Endodermal cell (in vitro differentiated cells): ENCODE measurements around the gene CRMP1. TPM values are rescaled to one million over a fixed set of nuclear protein-coding genes. Genes with fewer than 3 reads are reported as not detected.

ENCODE experiments used
- DNase-seq: peaks from one replicate; pipeline ENCODE4 v3.0.0-alpha.2; 2017
- H3K27ac ChIP-seq: 2 replicates; pipeline ENCODE4 v1.5.1; 2013; ENCODE audit warnings: mild to moderate bottlenecking, low read depth, low read length, moderate library complexity
- H3K27me3 ChIP-seq: 2 replicates; pipeline ENCODE4 v1.6.1; 2013; ENCODE audit warnings: mild to moderate bottlenecking, low read length, moderate library complexity; ENCODE audit not compliant: insufficient read depth, control insufficient read depth, poor library complexity, severe bottlenecking
- H3K36me3 ChIP-seq: 2 replicates; pipeline ENCODE4 v1.7.0; 2013; ENCODE audit warnings: mild to moderate bottlenecking, low read length, moderate library complexity; ENCODE audit not compliant: control insufficient read depth, insufficient read depth
- H3K4me1 ChIP-seq: one replicate; pipeline ENCODE4 v1.7.0; 2013; ENCODE audit warnings: low read length; ENCODE audit not compliant: control insufficient read depth, insufficient read depth
- H3K4me3 ChIP-seq: 2 replicates; pipeline ENCODE4 v1.5.1; 2013; ENCODE audit warnings: mild to moderate bottlenecking, low read length, moderate library complexity
- H3K9ac ChIP-seq: 2 replicates; pipeline ENCODE4 v1.6.1; 2013; ENCODE audit warnings: mild to moderate bottlenecking, low read length, moderate library complexity; ENCODE audit not compliant: poor library complexity, severe bottlenecking; ENCODE audit errors: extremely low read depth
- H3K9me3 ChIP-seq: 2 replicates; pipeline ENCODE4 v1.6.1; 2013; ENCODE audit warnings: mild to moderate bottlenecking, low read length, moderate library complexity; ENCODE audit not compliant: control insufficient read depth
- H3K27ac Mint-ChIP-seq: 2 replicates; pipeline ENCODE4 v1.8.0; 2020; ENCODE audit warnings: mixed read lengths
- H3K27me3 Mint-ChIP-seq: 2 replicates; pipeline ENCODE4 v1.8.0; 2021; ENCODE audit warnings: mild to moderate bottlenecking, mixed read lengths; ENCODE audit not compliant: insufficient read depth
- H3K36me3 Mint-ChIP-seq: 2 replicates; pipeline ENCODE4 v1.8.0; 2020; ENCODE audit warnings: low read depth, mixed read lengths
- H3K4me1 Mint-ChIP-seq: 2 replicates; pipeline ENCODE4 v1.8.0; 2020; ENCODE audit warnings: mixed read lengths
- H3K4me3 Mint-ChIP-seq: 2 replicates; pipeline ENCODE4 v1.8.0; 2020; ENCODE audit warnings: mild to moderate bottlenecking, moderate library complexity, mixed read lengths
- H3K9me3 Mint-ChIP-seq: 2 replicates; pipeline ENCODE4 v1.8.0; 2020; ENCODE audit warnings: mild to moderate bottlenecking, mixed read lengths
- WGBS, 2 experiments: methylation state at CpG; one replicate each; pipeline versions ENCODE4 v1.1.5 to v1.1.7; 2013; ENCODE audit warnings: missing lambda C conversion rate in 2 of 2, mixed read lengths in 1 of 2; ENCODE audit not compliant: insufficient coverage in 1 of 2, insufficient read length in 1 of 2; 5-methylcytosine and 5-hydroxymethylcytosine counted together
- total RNA-seq, 2 donors: library from RNA; stranded (reverse); fragmentation: NEBNext Ultra II Directional in 1 of 2; extraction: Animal tissue kit (Norgen Biotek cat#: 25700) in 1 of 2; gene quantifications; 2 replicates in 1 of 2; 3 replicates in 1 of 2; pipeline ENCODE4 v1.2.1, GENCODE V29; 2021
- TF ChIP-seq, protein P1 (sequence below): fragments of 200-600 bp; sonication (generic); conservative IDR thresholded peaks from 2 replicates; pipeline ENCODE4 v1.5.0; 2021; ENCODE audit warnings: antibody characterized with exemption, mild to moderate bottlenecking

CRMP1 gene
- total RNA-seq, 2 donors from 2014 or later: 40.0 to 64.9 TPM

DNA sequence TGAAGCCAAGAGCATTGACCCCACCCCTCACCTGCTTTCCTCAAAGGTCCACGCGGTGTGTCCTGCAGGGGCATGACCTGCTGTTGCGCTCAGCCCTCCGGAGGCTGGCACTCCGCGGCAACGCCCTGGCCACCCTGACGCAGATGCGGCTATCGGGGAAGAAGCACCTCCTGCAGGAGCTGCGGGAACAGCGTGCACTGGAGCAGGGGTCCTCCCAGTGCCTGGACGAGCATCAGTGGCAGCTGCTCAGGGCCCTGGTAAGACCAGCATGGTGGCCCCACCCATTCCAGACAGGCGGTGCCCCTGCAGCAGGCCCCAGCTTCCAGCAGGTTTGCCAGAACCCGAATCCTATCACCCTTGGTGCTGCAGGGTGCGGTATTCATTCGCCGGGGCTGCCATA is 95.9 kb downstream of the CRMP1 start:
- H3K4me3 Mint-ChIP-seq: no peak overlapping the region
- no peak overlapping the region for H3K27ac Mint-ChIP-seq
- H3K4me1 Mint-ChIP-seq: no peaks in the 10 kb centered on the region
- Histone ChIP-seq H3K9ac (no peak overlapping the region), H3K36me3 (peaks cover 4% of the 10 kb centered on the region), H3K9me3 (peaks cover 6% of the 10 kb centered on the region), H3K4me3 (no peak overlapping the region), H3K27ac (no peak overlapping the region), H3K4me1 (no peaks in the 10 kb centered on the region), H3K27me3 (no peaks in the 10 kb centered on the region)
- peaks cover 6% of the 10 kb centered on the region for H3K9me3 Mint-ChIP-seq
- 91 to 93% methylated on average over 11 to 18 of the region's 18 CpGs for WGBS, 2 experiments
- no peak for DNase-seq
- TF ChIP-seq, protein P1, sequence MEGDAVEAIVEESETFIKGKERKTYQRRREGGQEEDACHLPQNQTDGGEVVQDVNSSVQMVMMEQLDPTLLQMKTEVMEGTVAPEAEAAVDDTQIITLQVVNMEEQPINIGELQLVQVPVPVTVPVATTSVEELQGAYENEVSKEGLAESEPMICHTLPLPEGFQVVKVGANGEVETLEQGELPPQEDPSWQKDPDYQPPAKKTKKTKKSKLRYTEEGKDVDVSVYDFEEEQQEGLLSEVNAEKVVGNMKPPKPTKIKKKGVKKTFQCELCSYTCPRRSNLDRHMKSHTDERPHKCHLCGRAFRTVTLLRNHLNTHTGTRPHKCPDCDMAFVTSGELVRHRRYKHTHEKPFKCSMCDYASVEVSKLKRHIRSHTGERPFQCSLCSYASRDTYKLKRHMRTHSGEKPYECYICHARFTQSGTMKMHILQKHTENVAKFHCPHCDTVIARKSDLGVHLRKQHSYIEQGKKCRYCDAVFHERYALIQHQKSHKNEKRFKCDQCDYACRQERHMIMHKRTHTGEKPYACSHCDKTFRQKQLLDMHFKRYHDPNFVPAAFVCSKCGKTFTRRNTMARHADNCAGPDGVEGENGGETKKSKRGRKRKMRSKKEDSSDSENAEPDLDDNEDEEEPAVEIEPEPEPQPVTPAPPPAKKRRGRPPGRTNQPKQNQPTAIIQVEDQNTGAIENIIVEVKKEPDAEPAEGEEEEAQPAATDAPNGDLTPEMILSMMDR: no peak
- H3K27me3 Mint-ChIP-seq: no peaks in the 10 kb centered on the region
- H3K36me3 Mint-ChIP-seq: peaks cover 42% of the 10 kb centered on the region

DNA sequence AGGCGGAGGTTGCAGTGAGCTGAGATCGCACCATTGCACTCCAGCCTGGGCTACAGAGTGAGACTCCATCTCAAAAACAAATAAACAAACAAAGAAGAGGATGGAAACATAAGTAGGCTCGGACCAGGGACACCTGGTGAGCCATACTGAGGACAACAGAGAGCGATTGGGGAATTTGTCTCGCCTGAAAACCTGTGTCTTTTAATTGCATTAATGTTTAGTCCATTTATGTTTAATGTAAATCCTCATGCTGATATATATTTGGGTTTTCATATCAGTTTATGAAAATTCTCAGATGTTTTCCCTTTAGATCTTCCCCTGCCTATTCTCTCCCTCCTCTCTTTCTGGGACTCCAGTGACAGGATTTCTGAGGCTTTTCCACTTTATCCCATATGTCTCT is 97.3 kb downstream of the CRMP1 start:
- Histone ChIP-seq H3K36me3 (peaks cover 4% of the 10 kb centered on the region), H3K9ac (no peak overlapping the region), H3K4me3 (no peak overlapping the region), H3K27ac (no peak overlapping the region), H3K27me3 (no peaks in the 10 kb centered on the region), H3K4me1 (no peaks in the 10 kb centered on the region), H3K9me3 (peaks cover 6% of the 10 kb centered on the region)
- Mint-ChIP-seq H3K36me3 (peaks cover 37% of the 10 kb centered on the region), H3K9me3 (peaks cover 6% of the 10 kb centered on the region), H3K4me3 (no peak overlapping the region), H3K27ac (no peak overlapping the region), H3K27me3 (no peaks in the 10 kb centered on the region), H3K4me1 (no peaks in the 10 kb centered on the region)
- no peak for DNase-seq
- WGBS, 2 experiments: 95 to 100% methylated on average over 3 to 5 of the region's 5 CpGs
- TF ChIP-seq, protein P1: no peak

DNA sequence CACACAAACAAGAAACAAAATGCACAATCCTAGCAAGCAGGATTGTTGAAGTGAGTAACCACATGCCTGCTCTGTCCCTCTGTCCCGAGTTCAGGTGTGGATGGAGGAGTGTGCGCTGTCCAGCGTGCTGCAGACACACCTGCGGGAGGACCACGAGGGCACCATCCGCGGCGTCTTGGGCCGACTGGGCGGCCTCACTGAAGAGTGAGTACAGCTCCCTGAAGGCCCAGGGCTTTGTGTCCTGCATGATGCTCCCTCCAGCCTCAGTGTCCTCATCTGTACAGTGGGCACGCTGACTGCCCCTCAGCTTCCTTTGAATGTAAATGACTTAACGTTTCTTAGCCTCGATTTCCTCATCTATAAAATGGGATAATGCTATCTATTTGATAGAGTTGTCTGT is 99.4 kb downstream of the CRMP1 start:
- H3K4me1 ChIP-seq: no peaks in the 10 kb centered on the region
- 88 to 89% methylated on average over 10 to 13 of the region's 13 CpGs for WGBS, 2 experiments
- peaks cover 6% of the 10 kb centered on the region for H3K9me3 ChIP-seq
- no peak overlapping the region for H3K27ac ChIP-seq
- Mint-ChIP-seq H3K27me3 (peaks cover 3% of the 10 kb centered on the region), H3K4me3 (no peak overlapping the region), H3K4me1 (no peaks in the 10 kb centered on the region), H3K27ac (no peak overlapping the region), H3K36me3 (peaks cover 42% of the 10 kb centered on the region), H3K9me3 (peaks cover 6% of the 10 kb centered on the region)
- no peaks in the 10 kb centered on the region for H3K27me3 ChIP-seq
- no peak overlapping the region for H3K4me3 ChIP-seq
- TF ChIP-seq, protein P1: no peak
- DNase-seq: peak; percentile 42
- no peak overlapping the region for H3K9ac ChIP-seq
- peaks cover 8% of the 10 kb centered on the region for H3K36me3 ChIP-seq
